GM06990 (cell line): ENCODE results near the gene GNB2.

Source experiments
- DNase-seq: peaks from one replicate; pipeline ENCODE4 v3.0.0-alpha.2; 2011; ENCODE audit not compliant: insufficient read length; ENCODE audit errors: extremely low read depth
- H3K27me3 ChIP-seq: replicated peaks from 2 replicates; pipeline ENCODE4 v1.6.0; 2011; ENCODE audit warnings: low read length; ENCODE audit not compliant: control insufficient read depth, insufficient read depth
- H3K36me3 ChIP-seq: 2 replicates; pipeline ENCODE4 v1.5.1; 2011; ENCODE audit warnings: low read length; ENCODE audit not compliant: control insufficient read depth, insufficient read depth
- H3K4me3 ChIP-seq: replicated peaks from 2 replicates; pipeline ENCODE4 v1.5.1; 2011; ENCODE audit warnings: low read depth, mild to moderate bottlenecking, control low read depth, low read length
- TF ChIP-seq, protein P1 (sequence below): IDR thresholded peaks from 2 replicates; pipeline ENCODE4 v1.5.1; 2011; ENCODE audit warnings: low read length, control low read depth, mild to moderate bottlenecking, inconsistent platforms; ENCODE audit not compliant: insufficient read depth, poor library complexity, severe bottlenecking

The GNB2 gene

GRCh38 chr7:100728196-100728595, 54.7 kb downstream of the GNB2 start:
- H3K36me3 ChIP-seq: no peaks in the 10 kb centered on the region
- DNase-seq: no peak
- TF ChIP-seq, protein P1, sequence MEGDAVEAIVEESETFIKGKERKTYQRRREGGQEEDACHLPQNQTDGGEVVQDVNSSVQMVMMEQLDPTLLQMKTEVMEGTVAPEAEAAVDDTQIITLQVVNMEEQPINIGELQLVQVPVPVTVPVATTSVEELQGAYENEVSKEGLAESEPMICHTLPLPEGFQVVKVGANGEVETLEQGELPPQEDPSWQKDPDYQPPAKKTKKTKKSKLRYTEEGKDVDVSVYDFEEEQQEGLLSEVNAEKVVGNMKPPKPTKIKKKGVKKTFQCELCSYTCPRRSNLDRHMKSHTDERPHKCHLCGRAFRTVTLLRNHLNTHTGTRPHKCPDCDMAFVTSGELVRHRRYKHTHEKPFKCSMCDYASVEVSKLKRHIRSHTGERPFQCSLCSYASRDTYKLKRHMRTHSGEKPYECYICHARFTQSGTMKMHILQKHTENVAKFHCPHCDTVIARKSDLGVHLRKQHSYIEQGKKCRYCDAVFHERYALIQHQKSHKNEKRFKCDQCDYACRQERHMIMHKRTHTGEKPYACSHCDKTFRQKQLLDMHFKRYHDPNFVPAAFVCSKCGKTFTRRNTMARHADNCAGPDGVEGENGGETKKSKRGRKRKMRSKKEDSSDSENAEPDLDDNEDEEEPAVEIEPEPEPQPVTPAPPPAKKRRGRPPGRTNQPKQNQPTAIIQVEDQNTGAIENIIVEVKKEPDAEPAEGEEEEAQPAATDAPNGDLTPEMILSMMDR: no peak
- no peak overlapping the region for H3K4me3 ChIP-seq
- no peaks in the 10 kb centered on the region; the same call in none of the 2 replicates for H3K27me3 ChIP-seq
